GM21360 (cell line): Measurements from ENCODE around the gene RIT2.

Experiments used
- ATAC-seq: cut with Tn5 transposase; IDR thresholded peaks from one replicate; pipeline ENCODE4 v1.9.1; 2021; ENCODE audit warnings: mild to moderate bottlenecking, moderate library complexity; ENCODE audit not compliant: unreplicated experiment

The RIT2 gene

GRCh38 chr18:42937436-42937835 lies 178.0 kb downstream of the RIT2 start:
- no peak for ATAC-seq

- no peak for ATAC-seq
Observed at GRCh38 chr18:42936289-42936688, 179.2 kb downstream of the RIT2 start.

GRCh38 chr18:42931491-42931890 lies 184.0 kb downstream of the RIT2 start:
- no peak for ATAC-seq

GRCh38 chr18:42929857-42930256 lies 185.6 kb downstream of the RIT2 start:
- ATAC-seq, result no peak

GRCh38 chr18:42929181-42929580 lies 186.3 kb downstream of the RIT2 start:
- ATAC-seq, result no peak

- ATAC-seq, result no peak
Observed at GRCh38 chr18:42925036-42925435, 190.4 kb downstream of the RIT2 start.

GRCh38 chr18:42922363-42922762 lies 193.1 kb downstream of the RIT2 start:
- no peak for ATAC-seq

GRCh38 chr18:42921226-42921737 lies 194.2 kb downstream of the RIT2 start:
- no peak for ATAC-seq

GRCh38 chr18:42920621-42921020 lies 194.9 kb downstream of the RIT2 start:
- no peak for ATAC-seq

- ATAC-seq, result no peak
Observed at GRCh38 chr18:42915299-42915698, 200.2 kb downstream of the RIT2 start.

GRCh38 chr18:42914476-42914875 lies 201.0 kb downstream of the RIT2 start:
- ATAC-seq, result no peak

GRCh38 chr18:42909095-42909494 lies 206.4 kb downstream of the RIT2 start:
- ATAC-seq, result no peak

- no peak for ATAC-seq
Observed at GRCh38 chr18:42906761-42907160, 208.7 kb downstream of the RIT2 start.

- ATAC-seq, result no peak
Observed at GRCh38 chr18:42901161-42901560, 214.3 kb downstream of the RIT2 start.

- ATAC-seq, result no peak
Observed at GRCh38 chr18:42893977-42894376, 221.5 kb downstream of the RIT2 start.

GRCh38 chr18:42892181-42892580 lies 223.3 kb downstream of the RIT2 start:
- no peak for ATAC-seq

- no peak for ATAC-seq
Observed at GRCh38 chr18:42891705-42892104, 223.8 kb downstream of the RIT2 start.

- ATAC-seq, result no peak
Observed at GRCh38 chr18:42883169-42883568, 232.3 kb downstream of the RIT2 start.

- no peak for ATAC-seq
Observed at GRCh38 chr18:42882122-42882521, 233.4 kb downstream of the RIT2 start.

- no peak for ATAC-seq
Observed at GRCh38 chr18:42872838-42873237, 242.6 kb downstream of the RIT2 start.

- no peak for ATAC-seq
Observed at GRCh38 chr18:42864876-42865275, 250.6 kb downstream of the RIT2 start.

- no peak for ATAC-seq
Observed at GRCh38 chr18:42861271-42861670, 254.2 kb downstream of the RIT2 start.

- no peak for ATAC-seq
Observed at GRCh38 chr18:42860548-42860947, 254.9 kb downstream of the RIT2 start.

- ATAC-seq, result no peak
Observed at GRCh38 chr18:42860011-42860410, 255.5 kb downstream of the RIT2 start.
